Spleen (tissue), 11 donors: Measurements from ENCODE around the gene CNOT3. TPM values are rescaled to one million over a fixed set of nuclear protein-coding genes. Genes with fewer than 3 reads are reported as not detected.
"Not testable (repeated sequence)": the region's sequence is repeated elsewhere in the genome, so short reads cannot be mapped to it uniquely, and the experiment has no call there.

ENCODE experiments used
- DNase-seq: peaks from one replicate; pipeline ENCODE4 v3.0.0-alpha.2; 2020
- H3K27ac ChIP-seq, 8 donors: fragments of 200-600 bp; sonication (generic) in 7 of 8; 1 replicate in 4 of 8; 2 replicates in 4 of 8; pipeline versions ENCODE4 v1.5.0 to v1.8.0; 2016 to 2021; ENCODE audit warnings: inconsistent platforms in 4 of 8, mild to moderate bottlenecking in 4 of 8, moderate library complexity in 1 of 8
- H3K27me3 ChIP-seq, 7 donors: fragments of 200-600 bp; sonication (generic) in 6 of 7; replicated peaks in 1 of 7; 1 replicate in 4 of 7; 2 replicates in 3 of 7; pipeline versions ENCODE4 v1.5.0 to v1.8.0; 2016 to 2021; ENCODE audit warnings: inconsistent platforms in 3 of 7, mild to moderate bottlenecking in 1 of 7
- H3K36me3 ChIP-seq, 6 donors: fragments of 200-600 bp; sonication (generic) in 5 of 6; 1 replicate in 4 of 6; 2 replicates in 2 of 6; pipeline versions ENCODE4 v1.5.0 to v1.8.0; 2016 to 2021; ENCODE audit warnings: inconsistent platforms in 2 of 6
- H3K4me1 ChIP-seq, 6 donors: fragments of 200-600 bp; sonication (generic) in 5 of 6; 1 replicate in 3 of 6; 2 replicates in 3 of 6; pipeline versions ENCODE4 v1.5.0 to v1.8.0; 2016 to 2021; ENCODE audit warnings: inconsistent platforms in 3 of 6
- H3K4me3 ChIP-seq, 8 donors: fragments of 200-600 bp; sonication (generic) in 7 of 8; 1 replicate in 4 of 8; 2 replicates in 4 of 8; pipeline versions ENCODE4 v1.5.0 to v1.8.0; 2016 to 2021; ENCODE audit warnings: inconsistent platforms in 4 of 8, mild to moderate bottlenecking in 4 of 8, moderate library complexity in 2 of 8
- H3K9me3 ChIP-seq, 8 donors: fragments of 200-600 bp; sonication (generic) in 7 of 8; 1 replicate in 4 of 8; 2 replicates in 4 of 8; pipeline versions ENCODE4 v1.5.0 to v1.8.0; 2016 to 2021; ENCODE audit warnings: inconsistent platforms in 4 of 8
- CTCF ChIP-seq, 11 experiments: fragments of 200-600 bp in 7 of 11; fragments of 450-650 bp in 4 of 11; sonication (generic) in 4 of 11; IDR thresholded peaks in 8 of 11; conservative IDR thresholded peaks in 3 of 11; 1 replicate in 7 of 11; 2 replicates in 4 of 11; pipeline versions ENCODE4 v1.4.0 to v1.8.0; 2016 to 2021; ENCODE audit warnings: antibody characterized with exemption in 11 of 11, inconsistent platforms in 4 of 11, mild to moderate bottlenecking in 1 of 11
- POLR2A ChIP-seq, 3 donors: fragments of 450-650 bp; IDR thresholded peaks; one replicate each; pipeline ENCODE4 v1.5.1; 2017; ENCODE audit warnings: antibody characterized with exemption in 3 of 3, mild to moderate bottlenecking in 1 of 3
- POLR2AphosphoS5 ChIP-seq, 3 donors: sonication (generic); formaldehyde crosslinking; IDR thresholded peaks; one replicate each; pipeline ENCODE4 v1.5.1; 2017; ENCODE audit warnings: antibody characterized with exemption in 3 of 3
- WGBS, 5 donors: extraction: QIAGEN DNeasy Blood & Tissue Kit in 3 of 5; methylation state at CpG; one replicate each; pipeline versions ENCODE4 v1.1.5 to v1.1.7; 2013 to 2018; 5-methylcytosine and 5-hydroxymethylcytosine counted together
- intact Hi-C: fragments of 100-400 bp; cut with DNase I; formaldehyde crosslinking; loops from one replicate; pipeline ENCODE4 v1.15.0; 2023; ENCODE audit warnings: low total_unique reads
- polyA plus RNA-seq, 3 donors: library from polyadenylated mRNA; stranded (reverse); fragments of 200-250 nt; gene quantifications; one replicate each; pipeline ENCODE4 v1.2.1, GENCODE V29; 2013
- total RNA-seq, 7 donors: library from RNA; depleted of rRNA in 3 of 7; stranded (reverse); fragments of >200 nt in 3 of 7; fragmentation: NEBNext Ultra II Directional in 4 of 7; extraction: Animal tissue kit (Norgen Biotek cat#: 25700) in 4 of 7; gene quantifications; one replicate each; pipeline versions ENCODE4 v1.1.0 to v1.2.1, GENCODE V29; 2016 to 2021
- donor health status: healthy with polysubstance abuse.
- donor health status: DM: no; HTN: no; CAD: no; lungs with moderate emphysema.
- donor health status: DM: no; HTN: no; CAD: no.
- donor health status: Bipolar disorder and iron deficiency.
- donor health status: healthy.
- donor health status: DM: no; HTN: no; CAD: no.
- donor health status: DM: yes; HTN: yes; CAD: no.

Gene CNOT3
- total and polyA plus RNA-seq, 10 donors = 17.7 to 56.1 (median 42.8) TPM

DNA sequence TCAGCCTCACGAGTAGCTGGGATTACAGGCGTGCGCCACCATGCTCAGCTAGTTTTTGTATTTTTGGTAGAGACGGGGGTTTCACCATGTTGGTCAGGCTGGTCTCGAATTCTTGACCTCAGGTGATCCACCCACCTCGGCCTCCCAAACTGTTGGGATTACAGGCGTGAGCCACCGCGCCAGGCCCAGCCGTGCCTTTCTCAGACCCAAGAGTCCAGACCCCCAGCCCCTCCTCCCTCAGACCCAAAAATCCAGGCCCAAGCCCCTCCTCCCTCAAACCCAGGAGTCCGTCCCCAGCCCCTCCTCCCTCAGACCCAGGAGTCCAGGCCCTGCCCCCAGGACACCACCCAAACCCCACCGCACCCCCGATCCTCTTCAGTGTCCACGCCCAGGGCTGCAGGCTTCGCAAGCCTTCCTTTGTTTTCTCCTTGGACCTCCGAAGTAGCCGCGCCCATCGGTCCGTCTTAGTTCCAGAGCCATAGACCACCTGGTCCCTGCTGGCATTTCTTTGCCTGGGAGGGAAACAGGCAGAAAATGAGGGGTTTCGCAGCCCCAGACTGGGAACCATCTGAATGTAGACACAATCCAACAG is 31.7 kb downstream of the CNOT3 start:
- H3K4me1 ChIP-seq = peaks cover 5 to 40% (median 27%) of the 10 kb centered on the region in 6 donors
- H3K4me3 ChIP-seq = no peak overlapping the region
- H3K27ac ChIP-seq = no peak overlapping the region
- peaks cover 0 to 7% (median 0%) of the 10 kb centered on the region in 6 donors for H3K36me3 ChIP-seq
- peaks cover 0 to 41% (median 10%) of the 10 kb centered on the region in 7 donors for H3K27me3 ChIP-seq
- TF ChIP-seq POLR2AphosphoS5 (IDR thresholded peaks at IDR 0.05) (no peak), CTCF (IDR thresholded peaks at IDR 0.05 in 8 of 11, conservative IDR thresholded peaks at IDR 0.05 in 3 of 11) (no peak), POLR2A (IDR thresholded peaks at IDR 0.05) (no peak)
- WGBS, 5 donors = 83 to 91% (median 90%) methylated on average over 21 of the region's 21 CpGs
- no peak for DNase-seq
- intact Hi-C loops = loop anchor here (5.0 kb wide), 1 partner anchor 63 kb away; no protein-coding TSS in a partner anchor
- no peaks in the 10 kb centered on the region for H3K9me3 ChIP-seq

- H3K4me3 ChIP-seq, H3K27ac ChIP-seq, intact Hi-C loops, H3K9me3 ChIP-seq, DNase-seq: not testable (repeated sequence)
- H3K36me3 ChIP-seq = peaks cover 0 to 27% (median 0%) of the 10 kb centered on the region in 6 donors
- 67 to 91% (median 82%) methylated on average over 8 to 19 of the region's 23 CpGs for WGBS, 5 donors
- peaks cover 5 to 32% (median 20%) of the 10 kb centered on the region in 6 donors for H3K4me1 ChIP-seq
- peak in 1 of 3 donors; percentile 20 for TF ChIP-seq POLR2AphosphoS5 (IDR thresholded peaks at IDR 0.05)
- peaks cover 0 to 25% (median 4%) of the 10 kb centered on the region in 7 donors for H3K27me3 ChIP-seq
These were observed 34.3 kb downstream of the CNOT3 start for GRCh38 chr19:54171736-54172431.

DNA sequence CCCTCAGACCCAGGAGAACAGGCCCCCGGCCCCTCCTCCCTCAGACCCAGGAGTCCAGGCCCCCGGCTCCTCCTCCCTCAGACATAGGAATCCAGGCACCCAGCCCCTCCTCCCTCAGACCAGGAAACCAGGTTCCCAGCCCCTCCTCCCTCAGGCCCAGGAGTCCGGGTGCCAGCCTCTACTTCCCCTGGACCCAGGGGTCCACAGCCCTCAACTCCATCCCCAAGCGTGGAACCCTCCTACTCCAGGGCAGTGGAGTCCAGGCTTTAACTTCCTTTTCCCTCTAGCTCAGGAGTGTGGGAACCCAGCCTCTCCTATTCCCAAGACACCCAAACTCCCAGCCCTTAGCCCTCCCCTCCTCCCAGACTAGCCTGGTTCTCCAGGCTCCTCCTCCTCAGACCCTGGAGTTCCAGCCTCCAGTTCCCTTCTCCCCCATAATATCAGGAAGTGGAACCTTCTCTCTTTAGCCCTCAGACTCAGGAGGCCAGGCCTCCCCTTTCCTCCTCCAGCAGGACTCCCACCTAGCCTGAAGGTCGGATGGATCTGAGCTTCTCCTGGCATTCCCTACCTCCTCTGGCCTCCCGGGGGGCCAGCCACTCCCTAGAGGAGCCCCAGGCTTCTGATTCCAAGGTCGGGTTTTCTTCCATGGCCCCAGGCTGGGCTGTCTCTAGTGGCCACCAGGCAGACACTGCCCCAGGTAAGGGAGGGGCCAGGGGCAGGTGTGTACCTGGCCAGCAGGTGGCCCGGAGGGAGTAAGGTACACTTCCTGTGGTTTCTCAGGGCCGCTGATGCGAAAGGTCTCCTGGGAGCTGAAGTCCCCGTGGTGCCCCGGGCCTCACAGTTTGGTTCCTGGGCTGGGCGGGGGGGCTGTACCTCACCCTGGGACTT is 35.2 kb downstream of the CNOT3 start, which contains the start of gene TMC4:
Gene TMC4 (minus strand): TSS at position 690 of the 888 bp plus-strand sequence. CDS start 43 bp downstream, at position 647.
- no peak for DNase-seq
- Histone ChIP-seq H3K27ac (no peak within 1 kb of the TSS), H3K36me3 (peaks cover 0 to 35% (median 0%) of the 10 kb centered on the region in 6 donors), H3K4me3 (no peak within 1 kb of the TSS), H3K27me3 (peaks cover 0 to 25% (median 4%) of the 10 kb centered on the region in 7 donors), H3K9me3 (no peaks in the 10 kb centered on the region), H3K4me1 (peaks cover 5 to 32% (median 20%) of the 10 kb centered on the region in 6 donors)
- WGBS, 5 donors = 17 to 26% (median 22%) methylated on average over 7 to 13 of the region's 13 CpGs
- TF ChIP-seq CTCF (IDR thresholded peaks at IDR 0.05 in 8 of 11, conservative IDR thresholded peaks at IDR 0.05 in 3 of 11) (peak in 2 of 11 experiments; percentile 6 to 18), POLR2A (IDR thresholded peaks at IDR 0.05) (no peak), POLR2AphosphoS5 (IDR thresholded peaks at IDR 0.05) (peak; percentile 7 to 58 (median 11))
- intact Hi-C loops = no loop called here

GRCh38 chr19:54173359-54173699 is 35.8 kb downstream of the CNOT3 start:
- H3K36me3 ChIP-seq = peaks cover 0 to 41% (median 3%) of the 10 kb centered on the region in 6 donors
- H3K27me3 ChIP-seq = peaks cover 0 to 20% (median 0%) of the 10 kb centered on the region in 7 donors
- intact Hi-C loops = no loop called here
- no peak overlapping the region for H3K4me3 ChIP-seq
- DNase-seq = no peak
- no peak overlapping the region for H3K27ac ChIP-seq
- no peaks in the 10 kb centered on the region for H3K9me3 ChIP-seq
- TF ChIP-seq CTCF (IDR thresholded peaks at IDR 0.05 in 8 of 11, conservative IDR thresholded peaks at IDR 0.05 in 3 of 11) = no peak
- TF ChIP-seq POLR2A (IDR thresholded peaks at IDR 0.05) = no peak
- no peak for TF ChIP-seq POLR2AphosphoS5 (IDR thresholded peaks at IDR 0.05)
- peaks cover 5 to 27% (median 17%) of the 10 kb centered on the region in 6 donors for H3K4me1 ChIP-seq
- 41 to 52% (median 49%) methylated on average over 15 of the region's 15 CpGs for WGBS, 5 donors
